Neuronal stem cell (in vitro differentiated cells): ENCODE data around the gene SEZ6L2.

Experiments used
- DNase-seq: peaks from one replicate; pipeline ENCODE4 v3.0.0-alpha.2; 2013; ENCODE audit warnings: low spot score
- H2AFZ ChIP-seq: one replicate; pipeline ENCODE4 v1.6.1; 2013; ENCODE audit warnings: mild to moderate bottlenecking, low read length, inconsistent platforms
- H2AK5ac ChIP-seq: 2 replicates; pipeline ENCODE4 v1.6.1; 2013; ENCODE audit warnings: low read depth, mild to moderate bottlenecking, inconsistent platforms, low read length, moderate library complexity, mixed read lengths
- H2BK120ac ChIP-seq: 2 replicates; pipeline ENCODE4 v1.6.1; 2013; ENCODE audit warnings: low read depth, mild to moderate bottlenecking, inconsistent platforms, low read length, moderate library complexity, mixed read lengths
- H2BK12ac ChIP-seq: one replicate; pipeline ENCODE4 v1.6.1; 2013; ENCODE audit warnings: low read length, inconsistent platforms
- H2BK15ac ChIP-seq: 2 replicates; pipeline ENCODE4 v1.6.1; 2013; ENCODE audit warnings: mild to moderate bottlenecking, low read length, inconsistent platforms, mixed read lengths
- H2BK5ac ChIP-seq: one replicate; pipeline ENCODE4 v1.6.1; 2013; ENCODE audit warnings: inconsistent platforms, mild to moderate bottlenecking, low read length, moderate library complexity
- H3K14ac ChIP-seq: one replicate; pipeline ENCODE4 v1.6.1; 2013; ENCODE audit warnings: low read length, inconsistent platforms
- H3K18ac ChIP-seq: 2 replicates; pipeline ENCODE4 v1.6.1; 2013; ENCODE audit warnings: low read length, inconsistent platforms
- H3K23ac ChIP-seq: 2 replicates; pipeline ENCODE4 v1.6.1; 2013; ENCODE audit warnings: low read depth, mild to moderate bottlenecking, mixed read lengths, low read length, inconsistent platforms; ENCODE audit not compliant: poor library complexity
- H3K27ac ChIP-seq: replicated peaks from 3 replicates; pipeline ENCODE4 v1.5.1; 2013; ENCODE audit warnings: low read length, inconsistent platforms
- H3K27me3 ChIP-seq, 3 experiments: 2 replicates each; pipeline ENCODE4 v1.6.1; 2013; ENCODE audit warnings: low read length in 3 of 3, mild to moderate bottlenecking in 2 of 3, inconsistent platforms in 1 of 3, low read depth in 1 of 3, mixed read lengths in 1 of 3, moderate library complexity in 1 of 3; ENCODE audit not compliant: control insufficient read depth in 3 of 3, insufficient read depth in 3 of 3
- H3K36me3 ChIP-seq, 2 donors: replicated peaks in 1 of 2; 2 replicates each; pipeline ENCODE4 v1.6.1; 2013; ENCODE audit warnings: low read length in 2 of 2; ENCODE audit not compliant: control insufficient read depth in 2 of 2, insufficient read depth in 2 of 2
- H3K4ac ChIP-seq: 2 replicates; pipeline ENCODE4 v1.6.1; 2013; ENCODE audit warnings: inconsistent platforms, mild to moderate bottlenecking, low read length, moderate library complexity
- H3K4me1 ChIP-seq, 2 donors: 1 replicate in 1 of 2; 2 replicates in 1 of 2; pipeline ENCODE4 v1.6.1; 2013; ENCODE audit warnings: low read length in 2 of 2, low read depth in 1 of 2; ENCODE audit not compliant: control insufficient read depth in 2 of 2, insufficient read depth in 1 of 2
- H3K4me2 ChIP-seq: one replicate; pipeline ENCODE4 v1.6.1; 2013; ENCODE audit warnings: mild to moderate bottlenecking, low read length, inconsistent platforms; ENCODE audit not compliant: insufficient read depth, poor library complexity, severe bottlenecking
- H3K4me3 ChIP-seq, 2 donors: 2 replicates each; pipeline ENCODE4 v1.5.1; 2013; ENCODE audit warnings: low read length in 2 of 2, mild to moderate bottlenecking in 2 of 2, inconsistent platforms in 1 of 2, moderate library complexity in 1 of 2
- H3K79me1 ChIP-seq: one replicate; pipeline ENCODE4 v1.6.1; 2013; ENCODE audit warnings: low read depth, mild to moderate bottlenecking, inconsistent platforms, low read length, moderate library complexity
- H3K9ac ChIP-seq: one replicate; pipeline ENCODE4 v1.6.1; 2013; ENCODE audit warnings: mild to moderate bottlenecking, low read depth, low read length, inconsistent platforms; ENCODE audit not compliant: poor library complexity
- H3K9me3 ChIP-seq, 2 donors: replicated peaks in 1 of 2; 2 replicates each; pipeline versions ENCODE3 to v1.6.1; 2013; ENCODE audit warnings: low read length in 2 of 2, mild to moderate bottlenecking in 2 of 2, inconsistent platforms in 1 of 2, low read depth in 1 of 2, mixed read lengths in 1 of 2, moderate library complexity in 1 of 2; ENCODE audit not compliant: control insufficient read depth in 2 of 2, insufficient read depth in 1 of 2
- H4K8ac ChIP-seq: one replicate; pipeline ENCODE4 v1.6.1; 2013; ENCODE audit warnings: low read depth, mild to moderate bottlenecking, inconsistent platforms, low read length, moderate library complexity
- H4K91ac ChIP-seq: one replicate; pipeline ENCODE4 v1.6.1; 2013; ENCODE audit warnings: low read length, low read depth, mild to moderate bottlenecking, inconsistent platforms; ENCODE audit not compliant: poor library complexity
- WGBS, 2 donors: extraction: QIAGEN DNeasy Blood & Tissue Kit; methylation state at CpG; one replicate each; pipeline ENCODE4 v1.1.7; 2013; ENCODE audit warnings: missing lambda C conversion rate in 2 of 2, mixed read lengths in 1 of 2; ENCODE audit not compliant: insufficient read length in 2 of 2, insufficient replicate concordance in 1 of 2; ENCODE audit errors: extremely low coverage in 2 of 2; 5-methylcytosine and 5-hydroxymethylcytosine counted together

The SEZ6L2 gene

GRCh38 chr16:29920288-29921033 lies 21.1 kb upstream of the SEZ6L2 start:
- DNase-seq = no peak

GRCh38 chr16:29916979-29917378 lies 17.6 kb upstream of the SEZ6L2 start:
- Histone ChIP-seq H2AK5ac (no peak overlapping the region), H3K4me2 (no peak overlapping the region), H3K4me3 (no peak overlapping the region), H3K4me1 (peaks cover 0 to 2% of the 10 kb centered on the region in 2 donors), H2BK12ac (no peak overlapping the region), H3K27ac (no peak overlapping the region), H3K9me3 (no peaks in the 10 kb centered on the region), H3K79me1 (no peaks in the 10 kb centered on the region), H3K18ac (no peak overlapping the region), H3K36me3 (peaks cover 5 to 48% of the 10 kb centered on the region in 2 donors), H2BK15ac (no peak overlapping the region), H3K27me3 (no peaks in the 10 kb centered on the region), H2BK5ac (no peak overlapping the region), H3K9ac (no peak overlapping the region), H4K91ac (no peak overlapping the region), H2BK120ac (no peak overlapping the region), H3K4ac (no peak overlapping the region), H3K14ac (no peak overlapping the region), H3K23ac (no peak overlapping the region), H2AFZ (no peak overlapping the region), H4K8ac (no peak overlapping the region)
- WGBS, 2 donors = no CpG with 5 or more reads among the region's 1 CpG
- no peak for DNase-seq

More at GRCh38 chr16:29920288-29921033, 21.1 kb upstream of the SEZ6L2 start:
- Histone ChIP-seq H4K91ac (no peak overlapping the region), H2BK120ac (no peak overlapping the region), H2BK15ac (no peak overlapping the region), H3K4me1 (peaks cover 0 to 5% of the 10 kb centered on the region in 2 donors), H3K9ac (no peak overlapping the region), H3K23ac (no peak overlapping the region), H3K27me3 (no peaks in the 10 kb centered on the region), H3K14ac (no peak overlapping the region), H3K27ac (no peak overlapping the region), H2AK5ac (no peak overlapping the region), H3K4ac (no peak overlapping the region), H3K9me3 (no peaks in the 10 kb centered on the region), H3K18ac (no peak overlapping the region), H3K4me2 (no peak overlapping the region), H4K8ac (no peak overlapping the region), H2AFZ (no peak overlapping the region), H2BK5ac (no peak overlapping the region), H3K4me3 (no peak overlapping the region), H3K79me1 (peaks cover 8% of the 10 kb centered on the region), H2BK12ac (no peak overlapping the region), H3K36me3 (peaks cover 6 to 52% of the 10 kb centered on the region in 2 donors)
- WGBS, 2 donors = no CpG with 5 or more reads among the region's 6 CpGs

DNA sequence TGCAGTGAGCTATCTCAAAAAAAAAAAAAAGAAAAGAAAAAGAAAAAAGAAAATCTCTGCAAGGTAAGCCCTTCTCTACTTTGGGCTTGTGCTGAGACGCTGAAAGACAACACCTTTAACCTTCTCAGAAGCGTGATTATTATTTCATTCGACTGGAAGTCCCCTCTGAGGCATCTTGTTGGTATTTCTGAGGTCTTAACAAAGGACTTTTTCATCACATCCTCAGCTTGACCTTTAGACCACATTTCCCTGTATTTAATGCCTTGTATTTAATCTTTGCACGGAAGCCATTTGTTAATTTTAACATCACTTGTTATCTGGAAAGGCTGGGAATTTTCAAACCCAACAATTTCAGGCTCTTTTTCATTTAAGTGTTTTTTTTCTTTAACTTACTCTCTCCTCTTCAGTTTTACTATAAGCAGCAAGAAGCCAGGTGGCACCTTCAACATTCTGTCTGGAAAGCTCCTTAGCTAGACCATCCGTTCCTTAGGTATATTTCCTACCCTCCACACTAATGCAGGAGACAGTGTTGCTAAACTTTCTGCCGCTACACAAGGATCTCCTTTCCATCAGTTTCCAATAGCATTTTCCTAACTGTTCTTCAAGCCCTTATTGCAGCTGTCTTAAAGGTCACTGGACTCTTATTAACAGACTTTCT lies 16.4 kb upstream of the SEZ6L2 start:
- Histone ChIP-seq H2AK5ac (no peak overlapping the region), H3K4me1 (peaks cover 0 to 4% of the 10 kb centered on the region in 2 donors), H4K91ac (no peak overlapping the region), H2BK12ac (no peak overlapping the region), H3K79me1 (no peaks in the 10 kb centered on the region), H3K4me2 (no peak overlapping the region), H3K36me3 (peaks cover 3 to 36% of the 10 kb centered on the region in 2 donors), H3K23ac (no peak overlapping the region), H3K18ac (no peak overlapping the region), H4K8ac (no peak overlapping the region), H3K27me3 (no peaks in the 10 kb centered on the region), H3K14ac (no peak overlapping the region), H3K4ac (no peak overlapping the region), H3K9me3 (no peaks in the 10 kb centered on the region), H3K27ac (no peak overlapping the region), H2BK15ac (no peak overlapping the region), H2BK120ac (no peak overlapping the region), H3K4me3 (no peak overlapping the region), H2BK5ac (no peak overlapping the region), H3K9ac (no peak overlapping the region), H2AFZ (no peak overlapping the region)
- DNase-seq = no peak
- no CpG with 5 or more reads among the region's 6 CpGs for WGBS, 2 donors

DNA sequence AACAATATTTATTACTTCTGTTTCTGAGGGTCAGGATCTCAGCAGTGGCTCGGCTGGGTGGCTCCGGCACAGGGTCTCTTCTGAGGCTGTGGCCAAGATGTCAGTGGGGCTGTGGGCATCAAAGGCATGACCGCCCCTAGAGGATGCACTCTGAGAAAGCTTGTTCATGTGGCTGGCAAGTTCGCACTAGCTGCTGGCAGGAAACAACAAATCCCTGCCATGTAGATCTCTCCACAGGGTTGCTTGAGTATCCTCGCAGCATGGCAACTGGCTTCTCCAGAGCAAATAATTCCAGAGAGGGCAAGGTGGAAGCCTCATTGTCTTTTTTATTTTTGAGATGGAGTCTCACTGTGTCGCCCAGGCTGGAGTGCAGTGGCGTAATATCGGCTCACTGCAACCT lies 14.2 kb upstream of the SEZ6L2 start:
- DNase-seq = no peak
- Histone ChIP-seq H3K27ac (no peak overlapping the region), H3K79me1 (peaks cover 1% of the 10 kb centered on the region), H3K9ac (no peak overlapping the region), H3K4me1 (peaks cover 0 to 4% of the 10 kb centered on the region in 2 donors), H4K91ac (no peak overlapping the region), H3K4me2 (no peak overlapping the region), H2BK120ac (no peak overlapping the region), H2BK5ac (peak overlapping the region; percentile 75), H3K18ac (no peak overlapping the region), H3K36me3 (peaks cover 3 to 17% of the 10 kb centered on the region in 2 donors), H3K9me3 (no peaks in the 10 kb centered on the region), H2BK15ac (no peak overlapping the region), H3K23ac (no peak overlapping the region), H2AFZ (no peak overlapping the region), H3K14ac (no peak overlapping the region), H2BK12ac (no peak overlapping the region), H2AK5ac (no peak overlapping the region), H4K8ac (no peak overlapping the region), H3K27me3 (no peaks in the 10 kb centered on the region), H3K4ac (no peak overlapping the region), H3K4me3 (no peak overlapping the region)
- whole genome bisulfite sequencing, 2 donors = no CpG with 5 or more reads among the region's 8 CpGs
